GM23248 (cell line): ENCODE measurements around the gene PIK3R4. TPM values are rescaled to one million over a fixed set of nuclear protein-coding genes. Genes with fewer than 3 reads are reported as not detected.

Source experiments
- DNase-seq: peaks from one replicate; pipeline ENCODE4 v3.0.0-alpha.2; 2015
- H2AFZ ChIP-seq: fragments of 200-600 bp; sonication (generic); 2 replicates; pipeline ENCODE4 v1.6.1; 2016; ENCODE audit warnings: antibody characterized with exemption
- H3F3A ChIP-seq: fragments of 200-600 bp; sonication (generic); 2 replicates; pipeline ENCODE4 v1.6.1; 2016; ENCODE audit warnings: mild to moderate bottlenecking, antibody characterized with exemption, mixed run types; ENCODE audit not compliant: insufficient read depth
- H3K27ac ChIP-seq: fragments of 200-600 bp; sonication (generic); 2 replicates; pipeline ENCODE4 v1.5.1; 2016; ENCODE audit warnings: mild to moderate bottlenecking
- H3K27me3 ChIP-seq: fragments of 200-600 bp; sonication (generic); replicated peaks from 2 replicates; pipeline ENCODE4 v1.6.1; 2016; ENCODE audit warnings: mild to moderate bottlenecking; ENCODE audit not compliant: insufficient read depth
- H3K36me3 ChIP-seq: fragments of 200-600 bp; sonication (generic); 2 replicates; pipeline ENCODE4 v1.6.1; 2016; ENCODE audit warnings: low read depth, mild to moderate bottlenecking
- H3K4me1 ChIP-seq: fragments of 200-600 bp; sonication (generic); 2 replicates; pipeline ENCODE4 v1.6.1; 2016; ENCODE audit warnings: mild to moderate bottlenecking; ENCODE audit not compliant: insufficient read depth
- H3K4me2 ChIP-seq: fragments of 200-600 bp; sonication (generic); one replicate; pipeline ENCODE4 v1.6.1; 2016; ENCODE audit warnings: mild to moderate bottlenecking; ENCODE audit not compliant: unreplicated experiment
- H3K4me3 ChIP-seq: fragments of 200-600 bp; sonication (generic); 2 replicates; pipeline ENCODE4 v1.5.1; 2016; ENCODE audit warnings: mild to moderate bottlenecking
- H3K79me2 ChIP-seq: fragments of 200-600 bp; sonication (generic); 2 replicates; pipeline ENCODE4 v1.6.1; 2016; ENCODE audit warnings: mild to moderate bottlenecking; ENCODE audit not compliant: insufficient read depth
- H3K9ac ChIP-seq: fragments of 200-600 bp; sonication (generic); 2 replicates; pipeline ENCODE4 v1.6.1; 2016; ENCODE audit warnings: mild to moderate bottlenecking
- H3K9me2 ChIP-seq: fragments of 200-600 bp; sonication (generic); 2 replicates; pipeline ENCODE4 v1.6.1; 2016; ENCODE audit warnings: mixed run types, mild to moderate bottlenecking, moderate library complexity; ENCODE audit not compliant: insufficient read depth
- H3K9me3 ChIP-seq: fragments of 200-600 bp; sonication (generic); one replicate; pipeline ENCODE4 v1.6.1; 2017; ENCODE audit warnings: low read depth
- H4K20me1 ChIP-seq: fragments of 200-600 bp; sonication (generic); 2 replicates; pipeline ENCODE4 v1.6.0; 2016; ENCODE audit not compliant: insufficient read depth
- EZH2 ChIP-seq: fragments of 200-600 bp; sonication (generic); IDR thresholded peaks from 2 replicates; pipeline ENCODE4 v1.6.1; 2018; ENCODE audit warnings: antibody characterized with exemption, mild to moderate bottlenecking; ENCODE audit not compliant: insufficient read depth, poor library complexity, severe bottlenecking
- EZH2phosphoT487 ChIP-seq: fragments of 200-600 bp; sonication (generic); IDR thresholded peaks from 2 replicates; pipeline ENCODE4 v1.6.1; 2018; ENCODE audit warnings: antibody characterized with exemption, moderate library complexity, mild to moderate bottlenecking, low read depth; ENCODE audit not compliant: insufficient read depth
- WGBS, 2 experiments: methylation state at CpG; one replicate each; pipeline ENCODE4 v1.1.6; 2015 to 2017; ENCODE audit warnings: low lambda C conversion rate in 2 of 2, low coverage in 1 of 2; ENCODE audit errors: missing lambda C conversion rate in 2 of 2; 5-methylcytosine and 5-hydroxymethylcytosine counted together
- in situ Hi-C: fragments of 300-500 bp; cut with MboI; formaldehyde crosslinking; loops from 2 replicates; pipeline ENCODE4 v1.15.0; 2020
- polyA plus RNA-seq: library from polyadenylated mRNA; unstranded; fragments of >200 nt; fragmentation: Nextera tagmentation; extraction: Ambion mirVana; gene quantifications from 2 replicates; pipeline ENCODE4 v1.2.1, GENCODE V29; 2016
- total RNA-seq: library from RNA; depleted of rRNA; stranded (reverse); fragments of >200 nt; shearing (Covaris generic); gene quantifications from 2 replicates; pipeline ENCODE4 v1.2.3, GENCODE V29; 2014

PIK3R4 gene
- total and polyA plus RNA-seq, 2 experiments from 2014 or later = 19.1 to 20.1 TPM

GRCh38 chr3:130656627-130657026 lies 90.0 kb downstream of the PIK3R4 start:
- Histone ChIP-seq H4K20me1 (no peaks in the 10 kb centered on the region), H3K9ac (no peak overlapping the region), H3K4me2 (no peak overlapping the region), H3K27me3 (no peaks in the 10 kb centered on the region), H3K27ac (no peak overlapping the region), H3F3A (peaks cover 19% of the 10 kb centered on the region; the same call in 1 of the 2 replicates), H3K4me1 (peaks cover 13% of the 10 kb centered on the region), H3K79me2 (no peaks in the 10 kb centered on the region), H3K36me3 (no peaks in the 10 kb centered on the region), H3K4me3 (no peak overlapping the region), H3K9me2 (no peaks in the 10 kb centered on the region), H2AFZ (no peak overlapping the region), H3K9me3 (no peaks in the 10 kb centered on the region)
- TF ChIP-seq EZH2 = no peak
- TF ChIP-seq EZH2phosphoT487 = no peak
- DNase-seq = no peak
- WGBS, 2 experiments = 80 to 87% methylated on average over 5 of the region's 5 CpGs
- in situ Hi-C loops = no loop called here

GRCh38 chr3:130654921-130655320 lies 91.7 kb downstream of the PIK3R4 start:
- H3K4me3 ChIP-seq = no peak overlapping the region
- H4K20me1 ChIP-seq = no peaks in the 10 kb centered on the region
- H3K79me2 ChIP-seq = no peaks in the 10 kb centered on the region
- no peak for TF ChIP-seq EZH2phosphoT487
- no peak for TF ChIP-seq EZH2
- no peaks in the 10 kb centered on the region for H3K36me3 ChIP-seq
- in situ Hi-C loops = no loop called here
- H3K9ac ChIP-seq = no peak overlapping the region
- H3K9me2 ChIP-seq = no peaks in the 10 kb centered on the region
- H3K9me3 ChIP-seq = no peaks in the 10 kb centered on the region
- H3K4me1 ChIP-seq = peaks cover 13% of the 10 kb centered on the region
- WGBS, 2 experiments = 84 to 92% methylated on average over 2 of the region's 2 CpGs
- no peak overlapping the region for H2AFZ ChIP-seq
- no peak overlapping the region for H3K4me2 ChIP-seq
- peaks cover 18% of the 10 kb centered on the region; the same call in 1 of the 2 replicates for H3F3A ChIP-seq
- H3K27me3 ChIP-seq = no peaks in the 10 kb centered on the region
- no peak overlapping the region for H3K27ac ChIP-seq
- DNase-seq = no peak

GRCh38 chr3:130654091-130654490 lies 92.5 kb downstream of the PIK3R4 start:
- Histone ChIP-seq H3K36me3 (no peaks in the 10 kb centered on the region), H3K9ac (no peak overlapping the region), H3K4me1 (peaks cover 13% of the 10 kb centered on the region), H3K9me3 (no peaks in the 10 kb centered on the region), H3K4me2 (no peak overlapping the region), H2AFZ (no peak overlapping the region), H4K20me1 (no peaks in the 10 kb centered on the region), H3K27me3 (no peaks in the 10 kb centered on the region), H3F3A (peaks cover 10% of the 10 kb centered on the region; the same call in 1 of the 2 replicates), H3K4me3 (no peak overlapping the region), H3K79me2 (no peaks in the 10 kb centered on the region), H3K27ac (no peak overlapping the region), H3K9me2 (no peaks in the 10 kb centered on the region)
- no peak for TF ChIP-seq EZH2phosphoT487
- no peak for TF ChIP-seq EZH2
- DNase-seq = no peak
- in situ Hi-C loops = no loop called here
- 96 to 100% methylated on average over 1 of the region's 1 CpG for WGBS, 2 experiments

- Histone ChIP-seq H3K9ac (no peak overlapping the region), H3K79me2 (no peaks in the 10 kb centered on the region), H3K27ac (no peak overlapping the region), H2AFZ (no peak overlapping the region), H3F3A (no peaks in the 10 kb centered on the region), H3K27me3 (no peaks in the 10 kb centered on the region), H3K4me2 (no peak overlapping the region), H3K9me2 (no peaks in the 10 kb centered on the region), H3K36me3 (no peaks in the 10 kb centered on the region), H3K9me3 (no peaks in the 10 kb centered on the region), H3K4me3 (no peak overlapping the region), H4K20me1 (no peaks in the 10 kb centered on the region), H3K4me1 (0 out of 2 replicates have a peak, but pooled peaks cover 3% of the 10 kb centered on the region)
- no peak for DNase-seq
- in situ Hi-C loops = no loop called here
- TF ChIP-seq EZH2 = no peak
- no peak for TF ChIP-seq EZH2phosphoT487
- 92 to 95% methylated on average over 30 of the region's 30 CpGs for WGBS, 2 experiments
Observed at GRCh38 chr3:130649061-130649654, 97.5 kb downstream of the PIK3R4 start.

GRCh38 chr3:130648293-130648692 lies 98.3 kb downstream of the PIK3R4 start:
- H3K9me3 ChIP-seq = no peaks in the 10 kb centered on the region
- no peaks in the 10 kb centered on the region for H3K9me2 ChIP-seq
- no peaks in the 10 kb centered on the region for H3K36me3 ChIP-seq
- H3K4me1 ChIP-seq = 0 out of 2 replicates have a peak, but pooled peaks cover 3% of the 10 kb centered on the region
- no peak overlapping the region for H3K27ac ChIP-seq
- DNase-seq = no peak
- TF ChIP-seq EZH2phosphoT487 = no peak
- no peak for TF ChIP-seq EZH2
- no peaks in the 10 kb centered on the region for H3K79me2 ChIP-seq
- H4K20me1 ChIP-seq = no peaks in the 10 kb centered on the region
- no peak overlapping the region for H3K4me3 ChIP-seq
- WGBS, 2 experiments = 94 to 99% methylated on average over 2 of the region's 2 CpGs
- H3K4me2 ChIP-seq = no peak overlapping the region
- no peaks in the 10 kb centered on the region for H3K27me3 ChIP-seq
- in situ Hi-C loops = no loop called here
- H3F3A ChIP-seq = no peaks in the 10 kb centered on the region
- no peak overlapping the region for H3K9ac ChIP-seq
- no peak overlapping the region for H2AFZ ChIP-seq
